C4-2B (cell line): ENCODE data around the gene SLC6A11.

Experiments
- CTCF ChIP-seq: fragments of 450-650 bp; conservative IDR thresholded peaks from 2 replicates; pipeline ENCODE4 v1.5.1; 2017; ENCODE audit warnings: mild to moderate bottlenecking
- ZFX ChIP-seq: fragments of 450-650 bp; IDR thresholded peaks from 2 replicates; pipeline ENCODE4 v1.6.1; 2017

- TF ChIP-seq ZFX (no peak), CTCF (no peak)
These were observed 40.2 kb upstream of the SLC6A11 start for GRCh38 chr3:10775828-10776227.
